ENCODE measurements around the gene DPF3.
"Not testable (repeated sequence)": the region's sequence is repeated elsewhere in the genome, so short reads cannot be mapped to it uniquely, and the experiment has no call there.

The DPF3 gene

DNA sequence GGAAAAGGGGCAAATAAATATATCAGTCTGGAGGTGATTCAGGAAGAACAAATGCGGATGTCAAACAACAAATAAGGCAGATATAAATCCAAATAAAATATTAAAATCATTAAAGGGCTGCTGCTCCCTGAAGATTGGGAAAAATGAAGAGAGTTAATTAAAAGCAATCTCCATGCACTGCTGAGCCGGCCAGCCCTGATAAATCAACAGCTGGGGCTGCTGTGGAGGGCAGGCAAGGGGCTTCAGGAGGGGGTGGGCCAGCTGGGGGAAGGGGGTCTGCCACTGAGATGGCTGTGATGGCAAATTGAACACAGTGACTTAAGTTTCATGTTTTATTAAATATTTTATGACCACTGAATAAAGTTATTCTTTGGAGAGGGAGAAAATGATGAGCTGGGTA is 12.4 kb downstream of the DPF3 start:
- no peak for DNase-seq (ENCODE audit: low read depth in 2 of 3, low spot score in 2 of 3)

DNA sequence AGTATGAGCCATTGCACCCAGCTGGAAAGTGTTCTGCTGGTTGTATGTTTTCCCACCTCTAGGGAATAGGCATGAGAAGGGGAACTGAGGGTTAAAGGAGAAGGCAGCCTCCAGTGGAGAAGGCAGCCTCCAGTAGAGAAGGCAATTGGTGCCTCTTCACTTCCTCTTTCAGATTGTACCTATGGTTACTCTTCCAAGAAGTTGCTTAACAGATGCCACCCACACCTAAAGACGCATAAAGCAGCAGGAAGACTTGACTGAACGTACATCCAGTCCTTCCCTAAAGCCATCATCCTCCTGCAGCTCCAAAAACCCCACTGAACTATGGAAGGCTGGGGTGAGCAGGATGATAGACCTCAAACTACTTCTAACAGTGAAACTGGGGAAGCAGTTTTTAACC is 13.1 kb downstream of the DPF3 start:
- DNase-seq (ENCODE audit: low read depth in 2 of 3, low spot score in 2 of 3) = no peak

GRCh38 chr14:72880164-72880563 is 13.7 kb downstream of the DPF3 start:
- DNase-seq (ENCODE audit: low read depth in 2 of 3, low spot score in 2 of 3) = no peak

- DNase-seq (ENCODE audit: low read depth in 2 of 3, low spot score in 2 of 3) = no peak
These were observed 14.5 kb downstream of the DPF3 start for GRCh38 chr14:72879431-72879830.

GRCh38 chr14:72878746-72879145 is 15.2 kb downstream of the DPF3 start:
- no peak for DNase-seq (ENCODE audit: low read depth in 2 of 3, low spot score in 2 of 3)

GRCh38 chr14:72876710-72877063 is 17.2 kb downstream of the DPF3 start:
- DNase-seq (ENCODE audit: low read depth in 2 of 3, low spot score in 2 of 3) = no peak

- DNase-seq (ENCODE audit: low read depth in 2 of 3, low spot score in 2 of 3) = no peak
These were observed 17.7 kb downstream of the DPF3 start for GRCh38 chr14:72876005-72876709.

GRCh38 chr14:72870878-72871277 is 23.0 kb downstream of the DPF3 start:
- DNase-seq (ENCODE audit: low read depth in 2 of 3, low spot score in 2 of 3) = not testable (repeated sequence)

DNA sequence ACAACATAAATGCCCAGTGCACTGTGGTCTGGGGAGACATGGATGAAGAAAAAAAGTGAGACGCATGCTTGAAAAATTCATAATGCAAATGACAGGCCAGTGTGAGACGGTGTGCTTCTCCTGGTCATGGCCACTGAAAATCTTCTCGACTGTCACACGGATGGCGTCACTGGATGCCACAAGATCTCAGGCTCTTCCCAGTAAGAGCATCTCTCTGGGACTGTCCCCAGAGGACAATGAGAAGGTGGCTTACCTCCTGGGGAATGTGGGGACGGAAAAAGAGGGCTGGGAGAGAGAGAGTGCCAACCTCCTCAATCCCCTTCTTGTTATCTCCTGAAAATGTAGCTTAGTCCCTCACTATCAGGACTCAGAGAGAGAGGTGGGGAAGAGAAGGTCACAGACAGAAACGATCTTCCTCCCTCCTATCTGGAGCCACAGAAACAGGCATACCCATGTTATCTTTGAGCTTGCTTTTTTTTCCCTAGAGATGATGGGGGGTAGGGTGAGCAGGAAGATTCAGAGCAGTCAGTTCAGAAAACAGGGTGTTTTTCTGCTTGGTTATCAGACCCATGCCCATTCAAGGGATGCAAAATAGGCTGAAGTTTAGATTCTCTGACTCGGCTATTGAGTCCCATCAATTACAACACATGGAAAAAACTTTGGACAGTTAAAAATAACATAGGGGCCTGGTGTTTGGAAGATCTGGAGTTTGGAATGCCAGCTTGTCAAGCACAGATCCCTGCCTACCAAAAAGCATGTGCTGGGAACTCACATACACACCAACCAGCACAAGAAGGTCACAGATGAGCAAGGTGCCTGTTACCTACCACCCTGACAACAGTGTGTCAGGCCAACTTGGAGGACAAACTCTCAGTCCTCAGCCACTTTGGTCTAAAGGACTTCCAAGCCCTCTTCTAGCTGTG is 24.2 kb downstream of the DPF3 start:
- no peak for DNase-seq (ENCODE audit: low read depth in 2 of 3, low spot score in 2 of 3)

DNA sequence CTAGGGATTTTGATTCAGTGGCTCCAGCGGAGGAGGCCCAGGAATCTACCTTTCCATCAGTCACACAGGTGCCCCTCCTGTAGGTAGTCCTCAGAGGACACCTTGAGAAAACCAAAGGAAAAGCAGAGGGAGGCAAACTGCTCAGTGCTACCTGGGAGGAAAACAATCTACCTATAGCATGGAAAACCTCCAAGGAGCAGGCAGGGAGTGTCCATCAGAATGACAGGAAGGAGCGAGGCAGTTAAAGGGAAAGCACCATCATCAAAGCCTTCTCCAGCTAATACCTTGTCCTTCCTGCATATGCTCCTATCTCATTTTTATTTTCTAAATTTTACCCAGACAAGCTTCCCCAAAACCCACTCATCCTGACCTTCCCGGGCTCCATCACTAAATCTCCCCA is 25.4 kb downstream of the DPF3 start:
- no peak for DNase-seq (ENCODE audit: low read depth in 2 of 3, low spot score in 2 of 3)

DNA sequence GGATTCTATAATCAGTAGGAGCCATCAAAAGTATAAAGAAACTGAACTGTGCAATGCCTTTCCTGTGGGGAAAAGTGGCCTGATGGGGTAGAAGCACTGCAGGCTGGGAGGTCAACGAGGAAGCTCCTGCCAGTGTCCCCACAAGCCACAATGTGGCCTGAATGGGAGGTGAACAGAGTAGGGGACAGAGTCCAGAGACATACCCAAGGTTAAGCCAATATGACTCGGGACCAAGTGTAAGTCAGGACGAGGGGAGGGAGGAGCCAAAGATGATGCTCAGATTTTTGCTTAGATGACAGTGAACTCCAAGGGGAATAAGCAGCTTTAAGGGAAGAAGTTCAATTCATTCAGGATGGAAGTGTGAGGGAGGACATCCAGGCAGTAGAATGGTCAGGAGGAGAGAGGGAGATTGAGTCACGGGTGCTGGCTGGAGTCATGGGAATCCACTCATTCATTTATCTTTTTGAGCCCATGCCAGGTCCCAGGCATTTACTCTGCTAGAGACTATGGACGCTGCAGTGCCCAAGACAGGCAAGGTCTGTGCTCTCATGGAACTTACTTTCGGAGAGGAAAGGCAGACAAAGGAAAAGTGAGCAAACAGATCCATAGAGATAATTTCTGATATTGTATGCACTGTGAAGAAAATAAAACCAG is 29.1 kb downstream of the DPF3 start:
- DNase-seq (ENCODE audit: low read depth in 2 of 3, low spot score in 2 of 3) = no peak

GRCh38 chr14:72863216-72864006 is 30.5 kb downstream of the DPF3 start:
- DNase-seq (ENCODE audit: low read depth in 2 of 3, low spot score in 2 of 3) = no peak

DNA sequence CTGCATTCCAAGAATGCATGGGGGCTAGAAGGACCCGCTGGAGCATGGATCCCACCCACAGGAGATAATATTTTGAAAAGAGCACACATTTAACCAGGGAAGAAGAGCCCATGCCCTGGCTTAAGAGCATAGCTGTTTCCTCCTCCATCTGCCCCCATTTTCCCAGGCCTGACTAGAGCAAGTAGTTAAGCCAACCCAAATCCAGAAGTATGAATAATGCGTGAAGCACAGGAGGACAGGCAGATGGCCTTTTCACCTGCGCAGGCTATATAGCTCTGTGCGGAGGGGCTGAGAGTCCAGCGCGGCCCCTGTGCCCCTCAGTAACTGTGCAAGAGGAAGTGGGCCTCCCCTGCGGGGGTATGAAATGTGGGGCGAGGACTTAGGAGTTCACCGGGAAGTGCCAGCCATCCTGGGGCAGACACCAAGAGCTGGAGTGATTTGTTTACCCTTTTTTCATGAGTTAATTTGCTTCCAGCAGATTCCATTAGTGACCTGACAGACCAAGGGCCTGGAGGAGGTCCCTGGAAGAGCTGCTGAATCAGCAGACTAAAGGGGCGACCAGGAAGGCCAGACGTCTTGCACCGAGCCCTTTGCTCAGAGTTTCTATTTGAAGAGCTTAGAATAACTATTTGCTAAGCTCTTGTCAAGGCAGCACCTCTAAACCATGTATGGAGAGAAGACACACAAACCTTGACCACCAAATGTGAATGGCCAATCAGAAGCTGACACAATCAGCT is 37.2 kb downstream of the DPF3 start:
- DNase-seq (ENCODE audit: low read depth in 2 of 3, low spot score in 2 of 3) = no peak

- DNase-seq (ENCODE audit: low read depth in 2 of 3, low spot score in 2 of 3) = no peak
These were observed 38.0 kb downstream of the DPF3 start for GRCh38 chr14:72855913-72856312.

DNA sequence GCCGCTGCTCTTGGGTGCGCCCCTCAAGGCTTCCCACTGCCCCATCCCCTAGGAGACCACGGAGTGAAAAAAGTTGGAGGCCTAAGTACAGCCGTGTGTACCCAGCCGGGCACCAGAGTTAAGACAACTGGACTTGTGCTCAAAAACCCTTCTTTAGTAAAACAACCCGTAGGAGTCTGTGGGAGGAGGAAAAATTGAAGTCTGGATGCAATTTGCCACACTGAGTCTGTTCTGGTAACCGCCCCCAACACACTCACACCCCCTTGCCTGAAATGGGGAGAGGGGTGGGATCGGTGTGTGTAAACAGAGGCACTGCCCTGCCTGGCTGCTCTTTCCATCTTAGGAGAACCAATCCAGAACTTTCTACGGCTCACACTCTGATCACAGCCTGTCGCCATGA is 41.7 kb downstream of the DPF3 start:
- no peak for DNase-seq (ENCODE audit: low read depth in 2 of 3, low spot score in 2 of 3)

DNA sequence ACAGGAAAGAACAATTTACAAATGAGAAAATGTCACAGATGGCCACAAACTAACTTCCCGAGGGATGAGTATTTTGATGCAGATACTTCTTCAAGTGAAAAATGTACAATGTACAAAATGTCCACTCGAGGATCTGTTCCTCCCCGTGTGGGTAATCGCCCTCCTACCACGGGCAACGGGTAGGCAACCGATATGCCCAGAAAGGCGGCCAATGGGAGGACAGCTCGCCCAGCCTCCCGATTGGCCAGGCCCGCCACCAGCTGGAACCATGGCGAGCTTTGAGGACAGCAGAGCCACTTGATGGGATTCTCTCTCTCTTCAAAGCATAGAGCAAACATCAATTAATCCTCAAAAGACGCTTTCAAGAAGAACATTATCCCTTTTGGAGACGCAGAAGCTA is 42.3 kb downstream of the DPF3 start:
- DNase-seq (ENCODE audit: low read depth in 2 of 3, low spot score in 2 of 3) = no peak

- DNase-seq (ENCODE audit: low read depth in 2 of 3, low spot score in 2 of 3) = no peak
These were observed 43.5 kb downstream of the DPF3 start for GRCh38 chr14:72850360-72850759.

DNA sequence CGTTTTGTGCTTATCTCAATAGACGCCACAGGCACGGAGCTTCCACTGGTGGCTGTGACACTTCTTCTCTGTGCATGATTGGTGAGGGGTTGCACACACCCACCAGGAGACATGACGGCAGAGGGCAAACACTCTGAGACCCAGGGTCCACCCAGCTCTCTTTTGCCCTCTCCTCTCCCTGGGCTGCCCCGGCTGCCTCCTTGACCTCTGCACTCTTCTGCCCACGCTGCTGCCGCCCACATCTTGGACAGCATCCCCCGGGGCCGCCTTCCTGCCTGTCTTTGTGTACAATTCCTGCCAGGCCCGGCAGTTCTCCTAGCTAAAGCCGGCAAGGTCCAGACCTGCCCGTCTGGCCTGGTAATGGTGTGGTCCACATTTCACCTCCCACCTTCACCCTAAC is 44.7 kb downstream of the DPF3 start:
- no peak for DNase-seq (ENCODE audit: low read depth in 2 of 3, low spot score in 2 of 3)

DNA sequence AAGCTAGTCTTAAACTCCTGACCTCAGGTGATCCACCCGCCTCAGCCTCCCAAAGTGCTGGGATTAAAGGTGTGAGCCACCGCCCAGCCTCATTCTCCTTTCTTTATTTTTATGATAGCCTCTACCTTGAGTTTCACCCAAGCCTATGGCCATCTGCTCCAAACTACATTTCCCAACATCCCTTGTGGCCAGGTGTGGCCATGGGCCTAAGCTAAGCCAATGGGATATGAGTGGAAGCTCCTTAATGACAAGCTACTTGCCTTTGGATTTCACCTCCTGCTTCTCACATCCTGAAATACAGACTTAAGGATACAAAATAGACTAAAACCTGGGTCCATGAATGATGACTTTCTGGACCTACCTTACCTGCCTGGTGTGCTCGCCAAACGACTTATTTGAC is 46.2 kb downstream of the DPF3 start:
- no peak for DNase-seq (ENCODE audit: low read depth in 2 of 3, low spot score in 2 of 3)

DNA sequence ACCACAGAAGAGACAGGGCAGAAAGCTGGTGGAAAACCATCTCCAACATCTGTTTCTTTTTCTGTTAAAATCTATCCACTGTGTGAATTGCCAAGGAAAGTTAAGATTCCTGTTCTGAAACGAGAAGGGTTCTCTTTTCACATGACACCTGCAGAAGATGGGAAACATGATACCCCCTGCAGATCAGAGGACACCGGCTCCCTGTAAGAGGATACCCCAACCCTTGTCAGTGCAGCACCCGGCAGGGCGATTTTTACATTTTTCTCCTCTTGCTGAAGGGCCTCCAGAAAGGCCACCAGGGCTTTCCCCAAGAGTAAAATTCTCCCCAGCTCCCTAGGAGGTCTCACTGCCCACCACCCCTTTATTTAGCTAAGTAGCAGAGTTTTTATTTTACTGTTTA is 48.2 kb downstream of the DPF3 start:
- DNase-seq (ENCODE audit: low read depth in 2 of 3, low spot score in 2 of 3) = no peak

- no peak for DNase-seq (ENCODE audit: low read depth in 2 of 3, low spot score in 2 of 3)
These were observed 48.7 kb downstream of the DPF3 start for GRCh38 chr14:72845196-72845595.

Measured in activated CD8-positive, alpha-beta memory T cell treated with anti-CD3 and anti-CD28 coated beads for 48 hours (primary cell).